ENCODE measurements around the gene ADAMTS7.
A peak's percentile ranks its signal among the peaks of the same experiment; 100 is the strongest.
"Not testable (repeated sequence)": the region's sequence is repeated elsewhere in the genome, so short reads cannot be mapped to it uniquely, and the experiment has no call there.

Gene ADAMTS7

DNA sequence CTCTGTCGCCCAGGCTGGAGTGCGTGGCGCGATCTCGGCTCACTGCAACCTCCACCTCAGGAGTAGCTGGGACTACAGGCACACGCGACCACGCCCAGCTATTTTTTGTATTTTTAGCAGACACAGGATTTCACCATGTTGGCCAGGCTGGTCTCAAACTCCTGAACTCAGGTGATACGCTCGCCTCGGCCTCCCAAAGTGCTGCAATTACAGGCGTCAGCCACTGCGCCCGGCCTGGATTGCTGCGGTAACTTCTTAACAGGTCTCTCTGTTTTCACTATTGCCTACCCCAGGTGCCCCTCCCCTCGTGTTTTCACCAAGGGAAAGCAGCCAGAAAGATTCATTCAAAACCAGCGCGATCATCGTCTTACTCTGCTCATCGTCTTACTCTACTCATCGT, 10.5 kb downstream of the ADAMTS7 start:
- Histone ChIP-seq H4K8ac (ENCODE audit: low read depth, low read length) (no peak overlapping the region), H2AFZ (ENCODE audit: low read length) (no peak overlapping the region), H3K14ac (ENCODE audit: low read length) (peak overlapping the region; percentile 31), H2BK5ac (ENCODE audit: low read length) (no peak overlapping the region), H3K4ac (ENCODE audit: low read length) (no peak overlapping the region), H2BK120ac (ENCODE audit: low read depth, low read length) (no peak overlapping the region), H3K4me1 (ENCODE audit: control insufficient read depth in 2 of 2, insufficient read depth in 1 of 2, low read depth in 1 of 2, low read length in 2 of 2) (peaks cover 0 to 9% of the 10 kb centered on the region in 2 donors), H2BK15ac (ENCODE audit: low read length) (no peak overlapping the region), H2BK12ac (ENCODE audit: low read length) (no peak overlapping the region), H3K79me1 (ENCODE audit: low read depth, low read length) (peaks cover 15% of the 10 kb centered on the region), H3K4me2 (ENCODE audit: insufficient read depth, low read length, poor library complexity, severe bottlenecking) (no peak overlapping the region), H3K36me3 (replicated peaks in 1 of 2; ENCODE audit: control insufficient read depth in 2 of 2, insufficient read depth in 2 of 2, low read length in 2 of 2) (peaks cover 16 to 62% of the 10 kb centered on the region in 2 donors), H2AK5ac (ENCODE audit: low read depth, low read length) (no peak overlapping the region), H3K23ac (ENCODE audit: low read depth, low read length, poor library complexity) (peak overlapping the region; percentile 65), H4K91ac (ENCODE audit: low read depth, low read length, poor library complexity) (no peak overlapping the region), H3K9ac (ENCODE audit: low read depth, low read length, poor library complexity) (no peak overlapping the region), H3K27me3 (ENCODE audit: control insufficient read depth in 3 of 3, insufficient read depth in 3 of 3, low read depth in 1 of 3, low read length in 3 of 3) (no peaks in the 10 kb centered on the region), H3K4me3 (ENCODE audit: low read length in 2 of 2) (no peak overlapping the region), H3K9me3 (replicated peaks in 1 of 2; ENCODE audit: control insufficient read depth in 2 of 2, insufficient read depth in 1 of 2, low read depth in 1 of 2, low read length in 2 of 2) (no peaks in the 10 kb centered on the region), H3K18ac (ENCODE audit: low read length) (no peak overlapping the region), H3K27ac (replicated peaks; ENCODE audit: low read length) (no peak overlapping the region)
- no peak for DNase-seq (ENCODE audit: low spot score)
- WGBS, 2 donors (ENCODE audit: extremely low coverage in 2 of 2, insufficient read length in 2 of 2, insufficient replicate concordance in 1 of 2) = no CpG with 5 or more reads among the region's 21 CpGs

DNA sequence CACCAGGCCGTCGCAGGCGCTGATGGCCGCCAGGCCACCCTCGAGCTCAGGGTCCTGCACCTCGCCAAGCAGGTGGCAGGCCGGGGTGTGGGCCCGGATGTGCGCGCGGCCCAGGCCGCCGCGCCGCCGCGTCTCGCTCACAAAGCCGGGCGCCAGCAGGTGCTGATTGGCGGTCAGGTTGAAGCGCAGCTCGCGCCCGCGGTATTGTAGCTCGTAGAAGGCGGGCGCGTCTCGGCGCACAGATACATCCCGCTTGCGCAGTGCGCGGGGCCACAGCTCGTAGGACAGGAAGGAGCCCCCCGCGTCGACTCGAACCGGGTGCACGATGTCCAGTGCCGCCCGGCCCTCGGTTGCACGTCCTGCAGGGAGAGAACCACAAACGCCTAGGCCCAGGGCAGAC, 11.1 kb downstream of the ADAMTS7 start:
- WGBS, 2 donors (ENCODE audit: extremely low coverage in 2 of 2, insufficient read length in 2 of 2, insufficient replicate concordance in 1 of 2) = no CpG with 5 or more reads among the region's 48 CpGs
- no peak for DNase-seq (ENCODE audit: low spot score)
- H3K18ac ChIP-seq (ENCODE audit: low read length) = no peak overlapping the region

DNA sequence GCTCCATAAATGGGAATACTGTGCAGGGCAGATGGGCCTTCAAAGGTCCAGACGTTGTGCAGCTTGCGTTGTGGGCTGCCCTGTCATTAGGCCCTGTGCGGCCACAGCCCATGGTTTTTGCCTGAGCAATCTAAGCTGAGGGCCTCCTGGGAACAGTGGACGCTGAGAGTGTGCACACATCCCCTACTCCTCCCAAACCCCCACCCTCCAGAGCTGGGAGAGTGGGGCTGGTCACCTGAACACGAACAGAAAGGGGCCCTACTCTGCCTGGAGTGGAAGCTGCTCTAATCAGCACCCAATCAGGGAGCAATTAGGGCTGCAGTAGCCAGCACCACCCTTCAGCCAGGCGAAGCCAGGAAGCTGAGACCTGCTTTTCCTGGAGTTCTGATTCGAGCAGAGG, 12.2 kb downstream of the ADAMTS7 start:
- not testable (repeated sequence) for H3K14ac ChIP-seq (ENCODE audit: low read length); H2BK5ac ChIP-seq (ENCODE audit: low read length); H2AFZ ChIP-seq (ENCODE audit: low read length); H3K4me2 ChIP-seq (ENCODE audit: insufficient read depth, low read length, poor library complexity, severe bottlenecking); H2BK120ac ChIP-seq (ENCODE audit: low read depth, low read length); H3K4me1 ChIP-seq (ENCODE audit: control insufficient read depth in 2 of 2, insufficient read depth in 1 of 2, low read depth in 1 of 2, low read length in 2 of 2); H3K4me3 ChIP-seq (ENCODE audit: low read length in 2 of 2); H3K27ac ChIP-seq (replicated peaks; ENCODE audit: low read length); H4K8ac ChIP-seq (ENCODE audit: low read depth, low read length); H3K18ac ChIP-seq (ENCODE audit: low read length); DNase-seq (ENCODE audit: low spot score); H2AK5ac ChIP-seq (ENCODE audit: low read depth, low read length); H2BK15ac ChIP-seq (ENCODE audit: low read length); H3K9me3 ChIP-seq (replicated peaks in 1 of 2; ENCODE audit: control insufficient read depth in 2 of 2, insufficient read depth in 1 of 2, low read depth in 1 of 2, low read length in 2 of 2); H3K4ac ChIP-seq (ENCODE audit: low read length); H4K91ac ChIP-seq (ENCODE audit: low read depth, low read length, poor library complexity); H3K23ac ChIP-seq (ENCODE audit: low read depth, low read length, poor library complexity); H3K27me3 ChIP-seq (ENCODE audit: control insufficient read depth in 3 of 3, insufficient read depth in 3 of 3, low read depth in 1 of 3, low read length in 3 of 3); H2BK12ac ChIP-seq (ENCODE audit: low read length); H3K9ac ChIP-seq (ENCODE audit: low read depth, low read length, poor library complexity)
- no CpG with 5 or more reads among the region's 7 CpGs for WGBS, 2 donors (ENCODE audit: extremely low coverage in 2 of 2, insufficient read length in 2 of 2, insufficient replicate concordance in 1 of 2)
- H3K79me1 ChIP-seq (ENCODE audit: low read depth, low read length) = peaks cover 14% of the 10 kb centered on the region
- peaks cover 25 to 66% of the 10 kb centered on the region in 2 donors for H3K36me3 ChIP-seq (replicated peaks in 1 of 2; ENCODE audit: control insufficient read depth in 2 of 2, insufficient read depth in 2 of 2, low read length in 2 of 2)

More for the DNA sequence above, 11.1 kb downstream of the ADAMTS7 start:
- H2AFZ ChIP-seq (ENCODE audit: low read length) = no peak overlapping the region
- no peak overlapping the region for H2BK5ac ChIP-seq (ENCODE audit: low read length)
- no peak overlapping the region for H3K23ac ChIP-seq (ENCODE audit: low read depth, low read length, poor library complexity)
- H3K4me1 ChIP-seq (ENCODE audit: control insufficient read depth in 2 of 2, insufficient read depth in 1 of 2, low read depth in 1 of 2, low read length in 2 of 2) = peaks cover 0 to 6% of the 10 kb centered on the region in 2 donors
- peaks cover 21 to 64% of the 10 kb centered on the region in 2 donors for H3K36me3 ChIP-seq (replicated peaks in 1 of 2; ENCODE audit: control insufficient read depth in 2 of 2, insufficient read depth in 2 of 2, low read length in 2 of 2)
- H3K4me3 ChIP-seq (ENCODE audit: low read length in 2 of 2) = no peak overlapping the region
- no peak overlapping the region for H2BK120ac ChIP-seq (ENCODE audit: low read depth, low read length)
- H3K79me1 ChIP-seq (ENCODE audit: low read depth, low read length) = peaks cover 13% of the 10 kb centered on the region
- H3K4ac ChIP-seq (ENCODE audit: low read length) = no peak overlapping the region
- H2AK5ac ChIP-seq (ENCODE audit: low read depth, low read length) = no peak overlapping the region
- no peaks in the 10 kb centered on the region for H3K9me3 ChIP-seq (replicated peaks in 1 of 2; ENCODE audit: control insufficient read depth in 2 of 2, insufficient read depth in 1 of 2, low read depth in 1 of 2, low read length in 2 of 2)
- no peak overlapping the region for H3K27ac ChIP-seq (replicated peaks; ENCODE audit: low read length)
- no peak overlapping the region for H2BK15ac ChIP-seq (ENCODE audit: low read length)
- no peak overlapping the region for H4K8ac ChIP-seq (ENCODE audit: low read depth, low read length)
- H3K27me3 ChIP-seq (ENCODE audit: control insufficient read depth in 3 of 3, insufficient read depth in 3 of 3, low read depth in 1 of 3, low read length in 3 of 3) = no peaks in the 10 kb centered on the region
- no peak overlapping the region for H3K14ac ChIP-seq (ENCODE audit: low read length)
- H3K4me2 ChIP-seq (ENCODE audit: insufficient read depth, low read length, poor library complexity, severe bottlenecking) = no peak overlapping the region
- H3K9ac ChIP-seq (ENCODE audit: low read depth, low read length, poor library complexity) = no peak overlapping the region
- no peak overlapping the region for H2BK12ac ChIP-seq (ENCODE audit: low read length)
- no peak overlapping the region for H4K91ac ChIP-seq (ENCODE audit: low read depth, low read length, poor library complexity)

DNA sequence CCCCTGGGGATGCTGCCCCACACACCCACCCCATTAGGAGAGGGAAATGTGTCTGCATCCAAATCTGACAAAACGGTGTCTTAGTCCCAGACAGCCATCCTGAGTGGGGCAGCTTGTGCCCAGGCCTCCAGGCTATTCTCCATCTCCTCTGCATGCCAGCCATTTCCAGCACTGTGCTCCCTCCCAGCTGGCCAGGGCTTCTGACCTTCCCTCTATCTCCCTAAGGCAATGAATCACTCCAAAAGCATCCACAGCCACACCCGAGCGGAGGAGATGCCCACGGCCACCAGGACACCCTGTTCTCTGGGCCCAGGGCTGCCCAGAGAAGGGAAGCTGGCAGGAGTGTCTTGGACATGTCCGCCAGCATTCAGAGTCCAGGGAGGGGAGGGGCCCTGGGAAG, 12.9 kb downstream of the ADAMTS7 start:
- H2AK5ac ChIP-seq (ENCODE audit: low read depth, low read length); H3K23ac ChIP-seq (ENCODE audit: low read depth, low read length, poor library complexity); H4K91ac ChIP-seq (ENCODE audit: low read depth, low read length, poor library complexity); H2BK5ac ChIP-seq (ENCODE audit: low read length); H3K9me3 ChIP-seq (replicated peaks in 1 of 2; ENCODE audit: control insufficient read depth in 2 of 2, insufficient read depth in 1 of 2, low read depth in 1 of 2, low read length in 2 of 2); H3K4me1 ChIP-seq (ENCODE audit: control insufficient read depth in 2 of 2, insufficient read depth in 1 of 2, low read depth in 1 of 2, low read length in 2 of 2); H2BK15ac ChIP-seq (ENCODE audit: low read length); H2BK120ac ChIP-seq (ENCODE audit: low read depth, low read length); H3K27me3 ChIP-seq (ENCODE audit: control insufficient read depth in 3 of 3, insufficient read depth in 3 of 3, low read depth in 1 of 3, low read length in 3 of 3); H3K18ac ChIP-seq (ENCODE audit: low read length); DNase-seq (ENCODE audit: low spot score); H3K9ac ChIP-seq (ENCODE audit: low read depth, low read length, poor library complexity); H2BK12ac ChIP-seq (ENCODE audit: low read length); H3K4me2 ChIP-seq (ENCODE audit: insufficient read depth, low read length, poor library complexity, severe bottlenecking); H3K27ac ChIP-seq (replicated peaks; ENCODE audit: low read length); H3K4ac ChIP-seq (ENCODE audit: low read length); H2AFZ ChIP-seq (ENCODE audit: low read length); H4K8ac ChIP-seq (ENCODE audit: low read depth, low read length); H3K14ac ChIP-seq (ENCODE audit: low read length): not testable (repeated sequence)
- Histone ChIP-seq H3K4me3 (ENCODE audit: low read length in 2 of 2) (peak overlapping the region in 1 of 2 donors; percentile 60), H3K79me1 (ENCODE audit: low read depth, low read length) (peaks cover 12% of the 10 kb centered on the region), H3K36me3 (replicated peaks in 1 of 2; ENCODE audit: control insufficient read depth in 2 of 2, insufficient read depth in 2 of 2, low read length in 2 of 2) (peaks cover 25 to 63% of the 10 kb centered on the region in 2 donors)
- no CpG with 5 or more reads among the region's 5 CpGs for WGBS, 2 donors (ENCODE audit: extremely low coverage in 2 of 2, insufficient read length in 2 of 2, insufficient replicate concordance in 1 of 2)
